Liver (tissue), 9 donors: ENCODE measurements around the gene NAT8L. TPM values are rescaled to one million over a fixed set of nuclear protein-coding genes. Genes with fewer than 3 reads are reported as not detected.

Experiments used
- DNase-seq: peaks from one replicate; pipeline ENCODE4 v3.0.0-alpha.2; 2017; ENCODE audit warnings: low spot score
- H3K27ac ChIP-seq, 2 donors: one replicate each; pipeline ENCODE4 v1.7.0; 2013; ENCODE audit warnings: inconsistent platforms in 2 of 2, low read length in 2 of 2, control low read depth in 1 of 2, low read depth in 1 of 2, mild to moderate bottlenecking in 1 of 2
- H3K27me3 ChIP-seq, 4 donors: one replicate each; pipeline versions ENCODE4 v1.6.1 to v1.7.0; 2013; ENCODE audit warnings: low read length in 3 of 4, inconsistent platforms in 1 of 4, mild to moderate bottlenecking in 1 of 4, moderate library complexity in 1 of 4; ENCODE audit not compliant: control insufficient read depth in 4 of 4, insufficient read depth in 4 of 4
- H3K36me3 ChIP-seq, 4 donors: one replicate each; pipeline versions ENCODE4 v1.6.1 to v1.7.0; 2013; ENCODE audit warnings: low read length in 3 of 4, mild to moderate bottlenecking in 3 of 4, low read depth in 1 of 4, moderate library complexity in 1 of 4; ENCODE audit not compliant: control insufficient read depth in 4 of 4, insufficient read depth in 3 of 4
- H3K4me1 ChIP-seq, 4 donors: one replicate each; pipeline versions ENCODE4 v1.6.1 to v1.7.0; 2013; ENCODE audit warnings: low read length in 3 of 4, mild to moderate bottlenecking in 3 of 4, moderate library complexity in 1 of 4; ENCODE audit not compliant: control insufficient read depth in 4 of 4, insufficient read depth in 4 of 4
- H3K4me3 ChIP-seq, 3 donors: one replicate each; pipeline versions ENCODE4 v1.6.1 to v1.7.0; 2013; ENCODE audit warnings: low read length in 3 of 3, control low read depth in 1 of 3, low read depth in 1 of 3, mild to moderate bottlenecking in 1 of 3
- H3K9ac ChIP-seq, 2 donors: one replicate each; pipeline ENCODE4 v1.7.0; 2013; ENCODE audit warnings: low read length in 2 of 2, mild to moderate bottlenecking in 2 of 2, moderate library complexity in 2 of 2, control low read depth in 1 of 2, low read depth in 1 of 2
- H3K9me3 ChIP-seq, 4 donors: one replicate each; pipeline versions ENCODE4 v1.6.1 to v1.7.0; 2013; ENCODE audit warnings: low read length in 3 of 4; ENCODE audit not compliant: control insufficient read depth in 4 of 4
- EGR1 ChIP-seq, 2 donors: IDR thresholded peaks; 2 replicates each; pipeline ENCODE4 v1.6.1; 2016 to 2018; ENCODE audit warnings: antibody characterized with exemption in 2 of 2, low read depth in 2 of 2
- FOXA1 ChIP-seq: IDR thresholded peaks from 2 replicates; pipeline ENCODE4 v1.6.1; 2016; ENCODE audit warnings: antibody characterized with exemption
- FOXA2 ChIP-seq: IDR thresholded peaks from 2 replicates; pipeline ENCODE4 v1.6.1; 2016; ENCODE audit warnings: antibody characterized with exemption
- GABPA ChIP-seq, 2 donors: IDR thresholded peaks in 1 of 2; conservative IDR thresholded peaks in 1 of 2; 2 replicates each; pipeline ENCODE4 v1.6.1; 2016; ENCODE audit warnings: antibody characterized with exemption in 2 of 2, mild to moderate bottlenecking in 1 of 2, moderate library complexity in 1 of 2
- HNF4A ChIP-seq, 2 donors: conservative IDR thresholded peaks; 2 replicates each; pipeline ENCODE4 v1.6.1; 2016; ENCODE audit warnings: antibody characterized with exemption in 2 of 2, mild to moderate bottlenecking in 2 of 2
- HNF4G ChIP-seq: IDR thresholded peaks from 2 replicates; pipeline ENCODE4 v1.6.1; 2016; ENCODE audit warnings: antibody characterized with exemption
- NR2F2 ChIP-seq: IDR thresholded peaks from 2 replicates; pipeline ENCODE4 v1.6.1; 2016; ENCODE audit warnings: antibody characterized with exemption
- RAD21 ChIP-seq, 2 donors: IDR thresholded peaks; 2 replicates each; pipeline ENCODE4 v1.6.1; 2016; ENCODE audit warnings: antibody characterized with exemption in 2 of 2, mild to moderate bottlenecking in 2 of 2
- RXRA ChIP-seq, 2 donors: IDR thresholded peaks; 2 replicates each; pipeline ENCODE4 v1.6.1; 2017 to 2018; ENCODE audit warnings: antibody characterized with exemption in 2 of 2, mild to moderate bottlenecking in 1 of 2
- SP1 ChIP-seq: IDR thresholded peaks from 2 replicates; pipeline ENCODE4 v1.6.1; 2018; ENCODE audit warnings: antibody characterized with exemption, mild to moderate bottlenecking
- TAF1 ChIP-seq: conservative IDR thresholded peaks from 2 replicates; pipeline ENCODE4 v1.6.1; 2016; ENCODE audit warnings: antibody characterized with exemption, mild to moderate bottlenecking
- YY1 ChIP-seq: IDR thresholded peaks from 2 replicates; pipeline ENCODE4 v1.6.1; 2016; ENCODE audit warnings: antibody characterized with exemption, mild to moderate bottlenecking
- WGBS: extraction: QIAGEN DNeasy Blood & Tissue Kit; methylation state at CpG from one replicate; pipeline ENCODE4 v1.1.7; 2013; 5-methylcytosine and 5-hydroxymethylcytosine counted together
- polyA plus RNA-seq, 2 donors: library from polyadenylated mRNA; stranded (reverse) in 1 of 2; unstranded in 1 of 2; fragments of 200-250 nt in 1 of 2; fragments of >200 nt in 1 of 2; fragmentation: Nextera tagmentation in 1 of 2; extraction: Ambion mirVana in 1 of 2; gene quantifications; one replicate each; pipeline versions ENCODE4 v1.2.1 to v1.2.3, GENCODE V29; 2013 to 2015
- total RNA-seq, 2 donors: library from RNA; depleted of rRNA; stranded (reverse); fragments of >200 nt; gene quantifications; one replicate each; pipeline ENCODE4 v1.2.3, GENCODE V29; 2014
- TF ChIP-seq, protein P1 (sequence below): fragments of 150-350 bp; IDR thresholded peaks from 2 replicates; pipeline ENCODE4 v1.5.1; 2017; ENCODE audit warnings: improper control_type of control experiment, low read depth, low read length; ENCODE audit not compliant: missing input control
- TF ChIP-seq, protein P2 (sequence below): IDR thresholded peaks from 2 replicates; pipeline ENCODE4 v1.6.1; 2016; ENCODE audit warnings: antibody characterized with exemption, mild to moderate bottlenecking
- TF ChIP-seq, protein P3 (sequence below): IDR thresholded peaks from 2 replicates; pipeline ENCODE4 v1.6.1; 2016; ENCODE audit warnings: antibody characterized with exemption
- TF ChIP-seq, protein P4 (sequence below): IDR thresholded peaks from 2 replicates; pipeline ENCODE4 v1.6.1; 2016; ENCODE audit warnings: antibody characterized with exemption
- donor health status: healthy.
- donor health status: healthy.
- donor health status: healthy.
- donor health status: healthy.
- donor health status: healthy.

NAT8L gene
- total and polyA plus RNA-seq, 4 donors, result 0.07 to 0.09 (median 0.08) TPM; not detected in 1

DNA sequence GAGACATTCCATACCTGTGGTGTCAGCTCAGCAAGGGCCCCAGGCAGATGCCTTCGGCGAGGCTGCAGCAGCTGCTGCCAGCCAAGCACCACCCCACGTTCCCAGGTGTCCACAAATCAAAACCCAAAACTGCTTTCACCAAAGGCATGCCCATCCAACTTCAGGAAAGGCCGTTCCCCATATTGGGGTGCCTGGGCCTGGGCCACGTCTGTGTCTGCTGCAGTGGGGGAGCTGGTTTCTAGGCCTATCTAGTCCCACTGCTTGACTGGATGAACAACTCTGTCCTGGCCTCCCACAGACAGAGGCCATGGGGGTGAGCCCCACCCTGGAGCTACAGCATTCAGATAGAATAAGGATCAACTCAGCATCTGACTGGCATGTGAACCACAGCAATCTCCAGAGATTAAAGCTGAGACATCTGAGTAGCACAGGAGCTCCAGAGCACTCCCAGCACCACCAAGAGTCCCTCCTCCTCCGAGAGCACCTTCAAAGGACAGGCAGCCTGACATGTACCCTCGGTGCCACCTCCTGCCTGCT lies 37.0 kb downstream of the NAT8L start:
- peaks cover 0 to 2% (median 0%) of the 10 kb centered on the region in 4 donors for H3K27me3 ChIP-seq
- peaks cover 1 to 8% (median 3%) of the 10 kb centered on the region in 4 donors for H3K4me1 ChIP-seq
- H3K27ac ChIP-seq, result no peak overlapping the region
- 90% methylated on average over 7 of the region's 7 CpGs for WGBS
- no peak overlapping the region for H3K4me3 ChIP-seq
- no peaks in the 10 kb centered on the region for H3K9me3 ChIP-seq
- peak; percentile 27 for DNase-seq
- no peaks in the 10 kb centered on the region for H3K36me3 ChIP-seq
- TF ChIP-seq, protein P1, sequence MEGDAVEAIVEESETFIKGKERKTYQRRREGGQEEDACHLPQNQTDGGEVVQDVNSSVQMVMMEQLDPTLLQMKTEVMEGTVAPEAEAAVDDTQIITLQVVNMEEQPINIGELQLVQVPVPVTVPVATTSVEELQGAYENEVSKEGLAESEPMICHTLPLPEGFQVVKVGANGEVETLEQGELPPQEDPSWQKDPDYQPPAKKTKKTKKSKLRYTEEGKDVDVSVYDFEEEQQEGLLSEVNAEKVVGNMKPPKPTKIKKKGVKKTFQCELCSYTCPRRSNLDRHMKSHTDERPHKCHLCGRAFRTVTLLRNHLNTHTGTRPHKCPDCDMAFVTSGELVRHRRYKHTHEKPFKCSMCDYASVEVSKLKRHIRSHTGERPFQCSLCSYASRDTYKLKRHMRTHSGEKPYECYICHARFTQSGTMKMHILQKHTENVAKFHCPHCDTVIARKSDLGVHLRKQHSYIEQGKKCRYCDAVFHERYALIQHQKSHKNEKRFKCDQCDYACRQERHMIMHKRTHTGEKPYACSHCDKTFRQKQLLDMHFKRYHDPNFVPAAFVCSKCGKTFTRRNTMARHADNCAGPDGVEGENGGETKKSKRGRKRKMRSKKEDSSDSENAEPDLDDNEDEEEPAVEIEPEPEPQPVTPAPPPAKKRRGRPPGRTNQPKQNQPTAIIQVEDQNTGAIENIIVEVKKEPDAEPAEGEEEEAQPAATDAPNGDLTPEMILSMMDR, result no peak
- no peak for TF ChIP-seq TAF1
- TF ChIP-seq HNF4G, result no peak
- no peak overlapping the region for H3K9ac ChIP-seq

DNA sequence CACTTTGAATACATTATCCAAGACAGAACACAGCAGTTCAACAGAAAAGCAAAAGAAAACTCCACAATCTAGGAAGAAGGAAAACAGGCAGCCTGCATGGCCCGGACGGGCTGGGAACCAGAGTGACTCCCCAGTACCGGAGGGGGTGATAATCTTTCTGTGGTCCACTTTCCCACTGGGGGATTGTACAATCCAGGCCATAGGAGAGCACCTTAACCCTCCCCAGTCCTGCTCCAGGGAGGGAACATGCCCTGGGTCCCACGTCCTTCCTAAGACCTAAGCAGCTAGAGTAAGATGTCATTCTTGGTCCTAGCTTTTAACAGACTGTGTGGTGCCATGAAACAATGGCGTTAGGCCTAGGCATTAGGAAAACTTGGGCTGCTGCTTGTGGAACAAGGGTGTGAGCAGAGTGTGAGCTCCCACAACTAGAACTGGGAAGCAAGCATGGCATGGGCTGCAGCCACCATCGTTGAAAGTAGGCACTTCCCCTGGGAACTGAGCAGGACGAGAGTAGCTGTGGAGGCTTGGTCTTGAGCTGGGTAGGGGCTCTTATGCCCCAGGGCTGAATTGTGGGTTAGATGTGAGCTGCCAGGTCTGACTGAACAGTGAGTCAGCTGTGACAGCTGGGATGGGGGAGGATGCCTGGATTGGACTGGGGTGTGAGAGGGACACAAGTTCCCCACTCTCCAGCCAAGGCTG lies 42.4 kb downstream of the NAT8L start:
- Histone ChIP-seq H3K36me3 (no peaks in the 10 kb centered on the region), H3K4me3 (no peak overlapping the region), H3K27ac (no peak overlapping the region), H3K4me1 (no peaks in the 10 kb centered on the region), H3K27me3 (no peaks in the 10 kb centered on the region), H3K9me3 (peaks cover 0 to 18% (median 3%) of the 10 kb centered on the region in 4 donors), H3K9ac (no peak overlapping the region)
- TF ChIP-seq NR2F2 (no peak), HNF4G (no peak), SP1 (no peak), EGR1 (IDR thresholded peaks at IDR 0.05; ENCODE audit: low read depth in 2 of 2) (no peak), FOXA2 (no peak), RAD21 (IDR thresholded peaks at IDR 0.05) (no peak), FOXA1 (no peak), YY1 (no peak), HNF4A (conservative IDR thresholded peaks at IDR 0.05) (no peak), GABPA (IDR thresholded peaks at IDR 0.05 in 1 of 2, conservative IDR thresholded peaks at IDR 0.05 in 1 of 2) (no peak), RXRA (IDR thresholded peaks at IDR 0.05) (no peak)
- TF ChIP-seq, protein P1, result no peak
- TF ChIP-seq, protein P2, sequence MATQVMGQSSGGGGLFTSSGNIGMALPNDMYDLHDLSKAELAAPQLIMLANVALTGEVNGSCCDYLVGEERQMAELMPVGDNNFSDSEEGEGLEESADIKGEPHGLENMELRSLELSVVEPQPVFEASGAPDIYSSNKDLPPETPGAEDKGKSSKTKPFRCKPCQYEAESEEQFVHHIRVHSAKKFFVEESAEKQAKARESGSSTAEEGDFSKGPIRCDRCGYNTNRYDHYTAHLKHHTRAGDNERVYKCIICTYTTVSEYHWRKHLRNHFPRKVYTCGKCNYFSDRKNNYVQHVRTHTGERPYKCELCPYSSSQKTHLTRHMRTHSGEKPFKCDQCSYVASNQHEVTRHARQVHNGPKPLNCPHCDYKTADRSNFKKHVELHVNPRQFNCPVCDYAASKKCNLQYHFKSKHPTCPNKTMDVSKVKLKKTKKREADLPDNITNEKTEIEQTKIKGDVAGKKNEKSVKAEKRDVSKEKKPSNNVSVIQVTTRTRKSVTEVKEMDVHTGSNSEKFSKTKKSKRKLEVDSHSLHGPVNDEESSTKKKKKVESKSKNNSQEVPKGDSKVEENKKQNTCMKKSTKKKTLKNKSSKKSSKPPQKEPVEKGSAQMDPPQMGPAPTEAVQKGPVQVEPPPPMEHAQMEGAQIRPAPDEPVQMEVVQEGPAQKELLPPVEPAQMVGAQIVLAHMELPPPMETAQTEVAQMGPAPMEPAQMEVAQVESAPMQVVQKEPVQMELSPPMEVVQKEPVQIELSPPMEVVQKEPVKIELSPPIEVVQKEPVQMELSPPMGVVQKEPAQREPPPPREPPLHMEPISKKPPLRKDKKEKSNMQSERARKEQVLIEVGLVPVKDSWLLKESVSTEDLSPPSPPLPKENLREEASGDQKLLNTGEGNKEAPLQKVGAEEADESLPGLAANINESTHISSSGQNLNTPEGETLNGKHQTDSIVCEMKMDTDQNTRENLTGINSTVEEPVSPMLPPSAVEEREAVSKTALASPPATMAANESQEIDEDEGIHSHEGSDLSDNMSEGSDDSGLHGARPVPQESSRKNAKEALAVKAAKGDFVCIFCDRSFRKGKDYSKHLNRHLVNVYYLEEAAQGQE, result no peak
- TF ChIP-seq, protein P3, sequence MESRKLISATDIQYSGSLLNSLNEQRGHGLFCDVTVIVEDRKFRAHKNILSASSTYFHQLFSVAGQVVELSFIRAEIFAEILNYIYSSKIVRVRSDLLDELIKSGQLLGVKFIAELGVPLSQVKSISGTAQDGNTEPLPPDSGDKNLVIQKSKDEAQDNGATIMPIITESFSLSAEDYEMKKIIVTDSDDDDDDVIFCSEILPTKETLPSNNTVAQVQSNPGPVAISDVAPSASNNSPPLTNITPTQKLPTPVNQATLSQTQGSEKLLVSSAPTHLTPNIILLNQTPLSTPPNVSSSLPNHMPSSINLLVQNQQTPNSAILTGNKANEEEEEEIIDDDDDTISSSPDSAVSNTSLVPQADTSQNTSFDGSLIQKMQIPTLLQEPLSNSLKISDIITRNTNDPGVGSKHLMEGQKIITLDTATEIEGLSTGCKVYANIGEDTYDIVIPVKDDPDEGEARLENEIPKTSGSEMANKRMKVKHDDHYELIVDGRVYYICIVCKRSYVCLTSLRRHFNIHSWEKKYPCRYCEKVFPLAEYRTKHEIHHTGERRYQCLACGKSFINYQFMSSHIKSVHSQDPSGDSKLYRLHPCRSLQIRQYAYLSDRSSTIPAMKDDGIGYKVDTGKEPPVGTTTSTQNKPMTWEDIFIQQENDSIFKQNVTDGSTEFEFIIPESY, result no peak
- TF ChIP-seq, protein P4, sequence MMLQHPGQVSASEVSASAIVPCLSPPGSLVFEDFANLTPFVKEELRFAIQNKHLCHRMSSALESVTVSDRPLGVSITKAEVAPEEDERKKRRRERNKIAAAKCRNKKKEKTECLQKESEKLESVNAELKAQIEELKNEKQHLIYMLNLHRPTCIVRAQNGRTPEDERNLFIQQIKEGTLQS, result no peak
- no peak for DNase-seq
- WGBS, result 94% methylated on average over 7 of the region's 7 CpGs
